Subcutaneous abdominal adipose tissue (tissue), 5 donors: ENCODE results near the gene RASL11B.

Source experiments
- H3K27ac ChIP-seq: one replicate; pipeline ENCODE4 v1.7.0; 2013; ENCODE audit warnings: low read depth, mild to moderate bottlenecking, inconsistent platforms, low read length, moderate library complexity
- H3K27me3 ChIP-seq, 5 donors: one replicate each; pipeline ENCODE4 v1.7.0; 2013; ENCODE audit warnings: low read length in 5 of 5, inconsistent platforms in 1 of 5; ENCODE audit not compliant: control insufficient read depth in 5 of 5, insufficient read depth in 4 of 5
- H3K36me3 ChIP-seq, 5 donors: one replicate each; pipeline ENCODE4 v1.7.0; 2013; ENCODE audit warnings: low read length in 5 of 5; ENCODE audit not compliant: control insufficient read depth in 5 of 5, insufficient read depth in 5 of 5
- H3K4me1 ChIP-seq, 5 donors: one replicate each; pipeline ENCODE4 v1.7.0; 2013; ENCODE audit warnings: low read length in 5 of 5, mild to moderate bottlenecking in 3 of 5, moderate library complexity in 1 of 5; ENCODE audit not compliant: control insufficient read depth in 5 of 5, insufficient read depth in 5 of 5
- H3K4me3 ChIP-seq, 5 donors: one replicate each; pipeline ENCODE4 v1.7.0; 2013; ENCODE audit warnings: low read length in 5 of 5, low read depth in 1 of 5
- H3K9ac ChIP-seq, 5 donors: one replicate each; pipeline ENCODE4 v1.7.0; 2013; ENCODE audit warnings: low read length in 5 of 5, mild to moderate bottlenecking in 4 of 5, moderate library complexity in 3 of 5
- H3K9me3 ChIP-seq, 5 donors: one replicate each; pipeline ENCODE4 v1.7.0; 2013; ENCODE audit warnings: low read length in 5 of 5; ENCODE audit not compliant: control insufficient read depth in 5 of 5
- donor health status: healthy.
- donor health status: healthy.
- donor health status: healthy.
- donor health status: healthy.
- donor health status: healthy.

Gene RASL11B

GRCh38 chr4:52883183-52883621 lies 21.1 kb downstream of the RASL11B start:
- Histone ChIP-seq H3K9me3 (peaks cover 0 to under 1% (median 0%) of the 10 kb centered on the region in 5 donors), H3K9ac (no peak overlapping the region), H3K27me3 (no peaks in the 10 kb centered on the region)

GRCh38 chr4:52883707-52884669 lies 21.9 kb downstream of the RASL11B start:
- Histone ChIP-seq H3K36me3 (peaks cover 0 to 10% (median 7%) of the 10 kb centered on the region in 5 donors), H3K4me1 (no peaks in the 10 kb centered on the region), H3K9ac (no peak overlapping the region), H3K4me3 (no peak overlapping the region), H3K27me3 (no peaks in the 10 kb centered on the region), H3K9me3 (peaks cover 0 to 2% (median 0%) of the 10 kb centered on the region in 5 donors), H3K27ac (no peak overlapping the region)

More at GRCh38 chr4:52883183-52883621, 21.1 kb downstream of the RASL11B start:
- Histone ChIP-seq H3K36me3 (peaks cover 0 to 10% (median 7%) of the 10 kb centered on the region in 5 donors), H3K27ac (no peak overlapping the region), H3K4me3 (no peak overlapping the region), H3K4me1 (no peaks in the 10 kb centered on the region)

GRCh38 chr4:52884994-52885393 lies 22.9 kb downstream of the RASL11B start:
- no peak overlapping the region for H3K27ac ChIP-seq
- H3K9me3 ChIP-seq, result peaks cover 0 to 2% (median 0%) of the 10 kb centered on the region in 5 donors
- H3K4me1 ChIP-seq, result no peaks in the 10 kb centered on the region
- no peak overlapping the region for H3K9ac ChIP-seq
- no peaks in the 10 kb centered on the region for H3K27me3 ChIP-seq
- no peak overlapping the region for H3K4me3 ChIP-seq
- H3K36me3 ChIP-seq, result peaks cover under 1 to 10% (median 7%) of the 10 kb centered on the region in 5 donors

- Histone ChIP-seq H3K36me3 (peaks cover 1 to 5% (median 2%) of the 10 kb centered on the region in 5 donors), H3K27ac (no peak overlapping the region), H3K4me1 (no peaks in the 10 kb centered on the region), H3K9me3 (peaks cover 0 to 2% (median 0%) of the 10 kb centered on the region in 5 donors), H3K27me3 (no peaks in the 10 kb centered on the region), H3K9ac (no peak overlapping the region), H3K4me3 (no peak overlapping the region)
These were observed 27.2 kb downstream of the RASL11B start for GRCh38 chr4:52889354-52889753.

GRCh38 chr4:52889778-52890520 lies 27.8 kb downstream of the RASL11B start:
- H3K9me3 ChIP-seq, result peaks cover 0 to 2% (median 0%) of the 10 kb centered on the region in 5 donors
- H3K27ac ChIP-seq, result no peak overlapping the region
- peaks cover 0 to 5% (median 0%) of the 10 kb centered on the region in 5 donors for H3K36me3 ChIP-seq
- H3K4me3 ChIP-seq, result no peak overlapping the region
- no peak overlapping the region for H3K9ac ChIP-seq
- H3K4me1 ChIP-seq, result no peaks in the 10 kb centered on the region
- H3K27me3 ChIP-seq, result no peaks in the 10 kb centered on the region

GRCh38 chr4:52890521-52890791 lies 28.3 kb downstream of the RASL11B start:
- H3K27me3 ChIP-seq, result no peaks in the 10 kb centered on the region
- H3K36me3 ChIP-seq, result peaks cover 0 to 5% (median 0%) of the 10 kb centered on the region in 5 donors
- no peaks in the 10 kb centered on the region for H3K4me1 ChIP-seq
- H3K4me3 ChIP-seq, result no peak overlapping the region
- H3K9me3 ChIP-seq, result peaks cover 0 to 2% (median 0%) of the 10 kb centered on the region in 5 donors
- no peak overlapping the region for H3K9ac ChIP-seq
- H3K27ac ChIP-seq, result no peak overlapping the region

GRCh38 chr4:52891743-52892142 lies 29.6 kb downstream of the RASL11B start:
- H3K9me3 ChIP-seq, result peaks cover 0 to 2% (median 0%) of the 10 kb centered on the region in 5 donors
- H3K4me3 ChIP-seq, result no peak overlapping the region
- H3K27ac ChIP-seq, result no peak overlapping the region
- peaks cover 0 to 5% (median 0%) of the 10 kb centered on the region in 5 donors for H3K36me3 ChIP-seq
- no peak overlapping the region for H3K9ac ChIP-seq
- H3K4me1 ChIP-seq, result no peaks in the 10 kb centered on the region
- H3K27me3 ChIP-seq, result no peaks in the 10 kb centered on the region

- no peak overlapping the region for H3K27ac ChIP-seq
- no peak overlapping the region for H3K4me3 ChIP-seq
- no peak overlapping the region for H3K9ac ChIP-seq
- H3K9me3 ChIP-seq, result peaks cover 0 to 2% (median 0%) of the 10 kb centered on the region in 5 donors
- no peaks in the 10 kb centered on the region for H3K4me1 ChIP-seq
- H3K36me3 ChIP-seq, result peaks cover 0 to 5% (median 0%) of the 10 kb centered on the region in 5 donors
- no peaks in the 10 kb centered on the region for H3K27me3 ChIP-seq
These were observed 30.8 kb downstream of the RASL11B start for GRCh38 chr4:52892880-52893279.

- Histone ChIP-seq H3K9ac (no peak overlapping the region), H3K36me3 (peaks cover 0 to 5% (median 0%) of the 10 kb centered on the region in 5 donors), H3K4me3 (no peak overlapping the region), H3K4me1 (no peaks in the 10 kb centered on the region), H3K9me3 (no peaks in the 10 kb centered on the region), H3K27ac (no peak overlapping the region), H3K27me3 (no peaks in the 10 kb centered on the region)
These were observed 32.3 kb downstream of the RASL11B start for GRCh38 chr4:52894443-52894842.

GRCh38 chr4:52903273-52903672 lies 41.2 kb downstream of the RASL11B start:
- Histone ChIP-seq H3K27ac (no peak overlapping the region), H3K27me3 (no peaks in the 10 kb centered on the region), H3K36me3 (peaks cover 4 to 22% (median 11%) of the 10 kb centered on the region in 5 donors), H3K4me3 (no peak overlapping the region), H3K4me1 (no peaks in the 10 kb centered on the region), H3K9me3 (no peaks in the 10 kb centered on the region), H3K9ac (no peak overlapping the region)
